Measurements from ENCODE around the gene L3MBTL4. TPM values are rescaled to one million over a fixed set of nuclear protein-coding genes. Genes with fewer than 3 reads are reported as not detected.

L3MBTL4 gene
- total and polyA plus RNA-seq, 9 of the 15 experiments (the other 6 are each of a cell fraction or from before 2014, with no cell fraction given) = not detected

DNA sequence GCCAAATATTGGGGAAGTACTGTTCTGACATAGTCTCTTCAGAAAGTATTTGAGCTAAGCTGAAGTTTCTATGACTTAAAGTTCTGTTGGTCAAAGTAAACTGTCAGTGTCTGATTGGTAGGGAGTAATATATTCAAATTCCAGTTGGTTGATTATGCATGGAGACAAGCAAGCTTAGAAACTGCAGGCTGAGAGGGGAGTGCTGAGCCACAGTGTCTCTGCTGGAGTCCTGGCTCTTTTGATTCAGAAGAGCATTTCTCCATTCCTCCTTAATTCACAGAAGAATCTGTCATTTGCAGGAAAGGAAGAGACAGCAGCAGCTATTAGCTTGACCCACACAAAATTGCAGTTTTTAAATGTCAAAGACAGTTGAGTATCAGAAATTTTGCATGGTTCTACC lies 318.0 kb downstream of the L3MBTL4 start:
- in situ Hi-C loops (cut with MboI) (no loop called here), intact Hi-C loops (cut with micrococcal nuclease) (no loop called here)
- H3K9me1 ChIP-seq (ENCODE audit: control insufficient read depth, insufficient read depth, low read length) = no peaks in the 10 kb centered on the region
- ChIA-PET POLR2A (no interaction called here), CTCF (ENCODE audit: low intra/inter-chr PET ratio) (no interaction called here)
- H3K79me2 ChIP-seq (ENCODE audit: control insufficient read depth, insufficient read depth, low read length) = no peaks in the 10 kb centered on the region
- H3K4me2 ChIP-seq (ENCODE audit: insufficient read depth, low read length) = no peak overlapping the region
- no peaks in the 10 kb centered on the region for H3K27me3 ChIP-seq (ENCODE audit: control insufficient read depth in 2 of 2, insufficient read depth in 2 of 2, low read length in 2 of 2)
- H4K20me1 ChIP-seq (replicated peaks; ENCODE audit: control insufficient read depth, insufficient read depth, low read length) = no peaks in the 10 kb centered on the region
- no peaks in the 10 kb centered on the region for H3K4me1 ChIP-seq (replicated peaks in 1 of 2; ENCODE audit: control insufficient read depth in 2 of 2, insufficient read depth in 2 of 2, low read length in 2 of 2)
- BruUV-seq (replicated peaks) = no TSS peak
- TF ChIP-seq, protein P1, sequence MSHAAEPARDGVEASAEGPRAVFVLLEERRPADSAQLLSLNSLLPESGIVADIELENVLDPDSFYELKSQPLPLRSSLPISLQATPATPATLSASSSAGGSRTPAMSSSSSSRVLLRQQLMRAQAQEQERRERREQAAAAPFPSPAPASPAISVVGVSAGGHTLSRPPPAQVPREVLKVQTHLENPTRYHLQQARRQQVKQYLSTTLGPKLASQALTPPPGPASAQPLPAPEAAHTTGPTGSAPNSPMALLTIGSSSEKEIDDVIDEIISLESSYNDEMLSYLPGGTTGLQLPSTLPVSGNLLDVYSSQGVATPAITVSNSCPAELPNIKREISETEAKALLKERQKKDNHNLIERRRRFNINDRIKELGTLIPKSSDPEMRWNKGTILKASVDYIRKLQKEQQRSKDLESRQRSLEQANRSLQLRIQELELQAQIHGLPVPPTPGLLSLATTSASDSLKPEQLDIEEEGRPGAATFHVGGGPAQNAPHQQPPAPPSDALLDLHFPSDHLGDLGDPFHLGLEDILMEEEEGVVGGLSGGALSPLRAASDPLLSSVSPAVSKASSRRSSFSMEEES (CRISPR knock-in tag; IDR thresholded peaks at IDR 0.05) = no peak
- no peak for TF ChIP-seq NFATC3 (IDR thresholded peaks at IDR 0.05)
- TF ChIP-seq ZFP1 (CRISPR knock-in tag; IDR thresholded peaks at IDR 0.05) = no peak
- no peak for TF ChIP-seq ZNF280A (IDR thresholded peaks at IDR 0.05; ENCODE audit: low read depth, partially characterized antibody)
- TF ChIP-seq RBBP5 (IDR thresholded peaks at IDR 0.05; ENCODE audit: borderline replicate concordance, insufficient read depth, low read length, poor library complexity, severe bottlenecking) = no peak
- TF ChIP-seq, protein P2, sequence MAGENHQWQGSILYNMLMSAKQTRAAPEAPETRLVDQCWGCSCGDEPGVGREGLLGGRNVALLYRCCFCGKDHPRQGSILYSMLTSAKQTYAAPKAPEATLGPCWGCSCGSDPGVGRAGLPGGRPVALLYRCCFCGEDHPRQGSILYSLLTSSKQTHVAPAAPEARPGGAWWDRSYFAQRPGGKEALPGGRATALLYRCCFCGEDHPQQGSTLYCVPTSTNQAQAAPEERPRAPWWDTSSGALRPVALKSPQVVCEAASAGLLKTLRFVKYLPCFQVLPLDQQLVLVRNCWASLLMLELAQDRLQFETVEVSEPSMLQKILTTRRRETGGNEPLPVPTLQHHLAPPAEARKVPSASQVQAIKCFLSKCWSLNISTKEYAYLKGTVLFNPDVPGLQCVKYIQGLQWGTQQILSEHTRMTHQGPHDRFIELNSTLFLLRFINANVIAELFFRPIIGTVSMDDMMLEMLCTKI (IDR thresholded peaks at IDR 0.05; ENCODE audit: partially characterized antibody) = no peak
- no peak for TF ChIP-seq NCOA4 (IDR thresholded peaks at IDR 0.05; ENCODE audit: partially characterized antibody)
- TF ChIP-seq GTF3C2 (IDR thresholded peaks at IDR 0.05; ENCODE audit: borderline replicate concordance, extremely low read depth, insufficient read length) = no peak
- TF ChIP-seq TCF7L2 (IDR thresholded peaks at IDR 0.05; ENCODE audit: low read depth, low read length) = no peak
- TF ChIP-seq ASH1L (IDR thresholded peaks at IDR 0.05; ENCODE audit: borderline replicate concordance, low read depth, partially characterized antibody) = no peak
- TF ChIP-seq MEF2D (tag; conservative IDR thresholded peaks at IDR 0.05; ENCODE audit: low read depth) = no peak
- H3K9ac ChIP-seq (ENCODE audit: insufficient read depth in 1 of 2, low read depth in 2 of 2, low read length in 2 of 2) = no peak overlapping the region
- H2AFZ ChIP-seq (ENCODE audit: low read depth, low read length) = no peak overlapping the region
- no peak overlapping the region for H3K27ac ChIP-seq (ENCODE audit: extremely low read depth, low read depth, low read length)
- no peaks in the 10 kb centered on the region for H3K36me3 ChIP-seq (ENCODE audit: control insufficient read depth, insufficient read depth, low read length)
- no peak for FAIRE-seq
- ATAC-seq = no peak
- H3K4me3 ChIP-seq = no peak overlapping the region
- DNase-seq (ENCODE audit: extremely low read depth in 1 of 4, low spot score in 3 of 4) = no peak
- no peaks in the 10 kb centered on the region; the same call in 1 of the 2 replicates for H3K9me3 ChIP-seq (replicated peaks; ENCODE audit: control insufficient read depth, insufficient read depth, low read depth, low read length)

Data from K562 (cell line).